OCI-M2 (cell line): ENCODE measurements around the gene XPO1.

Experiments
- DNase-seq: peaks from one replicate; lab custom pipeline; 2025; ENCODE audit not compliant: unreplicated experiment; lab: John Stamatoyannopoulos, UW

Gene XPO1

DNA sequence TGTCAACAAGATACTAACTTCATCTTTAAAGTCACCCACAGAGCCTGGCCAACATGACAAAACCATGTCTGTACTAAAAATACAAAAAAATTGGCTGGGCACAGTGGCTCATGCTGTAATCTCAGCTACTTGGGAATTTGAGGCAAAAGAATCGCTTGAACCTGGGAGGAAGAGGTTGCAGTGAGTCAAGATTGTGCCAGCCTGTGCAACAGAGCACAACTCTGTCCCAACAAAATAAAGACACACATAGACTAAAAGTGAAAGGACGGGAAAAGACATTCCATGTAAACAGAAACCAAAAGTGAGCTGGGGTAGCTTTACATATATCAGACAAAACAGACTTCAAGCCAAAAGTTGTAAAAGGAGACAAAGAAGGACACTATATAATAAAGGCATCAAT is 102.1 kb downstream of the XPO1 start:
- no peak for DNase-seq

DNA sequence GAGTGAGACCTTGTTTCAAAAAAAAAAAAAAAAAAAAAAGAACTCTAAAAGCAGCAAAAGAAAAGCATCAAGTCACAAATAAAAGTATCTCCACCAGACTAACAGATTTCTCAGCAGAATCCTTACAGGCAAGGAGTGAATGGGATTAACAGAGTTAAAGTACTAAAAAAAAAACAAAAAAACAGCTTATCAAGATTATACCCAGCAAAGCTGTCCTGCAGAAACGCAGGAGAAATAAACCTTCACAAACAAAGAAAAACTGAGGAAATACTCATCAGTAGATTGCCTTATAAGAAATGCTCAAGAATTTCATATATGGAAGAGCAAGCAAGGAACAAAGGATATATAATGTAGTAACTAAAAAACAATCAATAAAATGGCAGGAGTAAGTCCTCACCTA is 102.9 kb downstream of the XPO1 start:
- DNase-seq = no peak

DNA sequence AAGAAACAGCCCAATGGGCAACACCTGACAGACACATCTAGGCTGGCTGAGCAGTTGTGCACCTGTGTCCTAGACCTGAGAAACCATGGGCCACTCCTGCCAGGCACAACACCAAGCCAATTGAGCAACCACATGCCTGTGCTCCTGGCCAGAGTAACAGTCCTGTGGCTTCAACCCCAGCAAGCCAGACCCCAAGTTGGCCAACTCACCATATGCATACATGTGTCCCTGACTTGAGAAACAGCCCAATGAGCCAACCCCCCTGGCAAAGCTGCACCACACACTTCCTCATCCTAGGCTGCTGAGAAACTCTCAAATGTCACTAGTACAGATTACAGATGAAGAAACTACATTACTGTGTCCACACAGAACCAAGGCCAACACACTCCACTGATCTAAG is 103.8 kb downstream of the XPO1 start:
- DNase-seq = no peak

DNA sequence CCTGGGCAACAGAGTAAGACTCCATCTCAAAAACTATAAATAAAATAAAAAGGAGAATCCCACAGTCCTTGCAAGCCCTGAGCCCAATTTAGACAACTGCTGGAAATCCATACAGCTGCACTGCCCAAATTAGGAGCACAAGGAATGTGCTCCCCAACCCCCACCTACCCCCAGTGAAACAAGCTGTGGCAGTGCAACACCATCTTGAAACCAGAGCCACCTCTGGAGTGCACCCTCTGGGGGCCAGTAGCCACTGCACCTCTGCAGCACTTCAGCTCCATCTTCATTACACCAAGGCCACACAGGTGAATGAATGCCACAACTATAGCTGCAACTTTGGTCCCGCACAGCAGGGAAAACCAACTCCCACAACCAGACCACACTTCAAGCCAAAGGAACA is 104.5 kb downstream of the XPO1 start:
- no peak for DNase-seq

DNA sequence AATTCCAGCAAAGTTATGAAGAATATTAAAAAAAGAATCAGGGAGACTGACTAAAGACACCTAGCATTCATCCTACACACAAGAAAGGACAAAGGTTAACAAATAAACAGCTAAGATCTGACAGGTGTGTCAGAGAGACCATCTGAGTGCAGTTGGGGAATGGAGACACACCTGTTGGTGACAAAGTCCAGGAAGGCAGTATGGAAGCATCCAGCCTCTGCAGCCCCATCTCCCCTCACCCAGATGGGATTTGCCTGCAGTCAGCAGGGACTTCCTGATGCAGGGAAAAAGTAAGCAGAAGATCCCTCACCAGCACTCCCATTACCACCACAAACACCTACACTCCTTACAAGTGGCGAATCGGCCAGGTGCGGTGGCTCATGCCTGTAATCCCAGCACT is 105.2 kb downstream of the XPO1 start:
- DNase-seq = no peak

DNA sequence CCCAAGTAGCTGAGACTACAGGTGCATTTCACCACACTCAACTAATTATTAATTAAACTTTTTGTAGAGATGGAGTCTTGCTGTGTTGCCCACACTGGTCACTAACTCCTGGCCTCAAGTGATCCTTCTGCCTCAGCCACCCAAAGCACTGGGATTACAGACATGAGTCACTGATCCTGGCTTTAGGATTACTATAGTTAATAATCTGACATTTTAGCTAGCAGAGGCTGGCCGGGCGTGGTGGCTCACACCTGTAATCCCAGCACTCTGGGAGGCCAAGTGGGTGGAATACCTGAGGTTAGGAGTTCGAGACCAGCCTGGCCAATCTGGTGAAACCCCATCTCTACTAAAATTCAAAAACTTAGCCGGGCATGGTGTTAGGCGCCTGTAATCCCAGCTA is 106.8 kb downstream of the XPO1 start:
- no peak for DNase-seq
